GM12878 (cell line): ENCODE measurements around the gene SSTR1. TPM values are rescaled to one million over a fixed set of nuclear protein-coding genes. Genes with fewer than 3 reads are reported as not detected.

Experiments
- ATAC-seq: fragments of 200-7000 bp; cut with Tn5 transposase; 3 replicates; pipeline ENCODE4 v1.9.1; 2020; ENCODE audit warnings: mild to moderate bottlenecking, moderate library complexity
- BruUV-seq: library from RNA; stranded (reverse); fragments of 400-500 nt; replicated peaks from 2 replicates; lab custom pipeline; 2021; lab: Mats Ljungman, UMichigan
- CTCF ChIA-PET: fragments of 300-600 bp; sonication (Branson Sonifier 250); formaldehyde crosslinking; extraction: SDS; loops from one replicate; lab custom pipeline; 2021; ENCODE audit warnings: inconsistent platforms; lab: Yijun Ruan, JAX
- POLR2A ChIA-PET: fragments of 350-600 bp; formaldehyde crosslinking; extraction: SDS; loops from one replicate; lab custom pipeline; 2021; ENCODE audit warnings: inconsistent platforms; lab: Charles Lee
- RAD21 ChIA-PET: fragments of 300-600 bp; sonication (Branson Sonifier 250); formaldehyde crosslinking; loops from one replicate; lab custom pipeline; 2023; ENCODE audit warnings: antibody characterized with exemption; ENCODE audit not compliant: unreplicated experiment; lab: Charles Lee
- SMC1A ChIA-PET: fragments of 300-600 bp; sonication (Branson Sonifier 250); formaldehyde crosslinking; loops from one replicate; lab custom pipeline; 2023; ENCODE audit not compliant: unreplicated experiment, uncharacterized antibody; lab: Charles Lee
- DNase-seq: peaks from one replicate; pipeline ENCODE4 v3.0.0-alpha.2; 2011; ENCODE audit warnings: low read depth, low spot score
- FAIRE-seq: peaks from 3 replicates; lab custom pipeline; 2011; peaks lifted over from hg19 to GRCh38; lab: Jason Lieb, UNC
- H2AFZ ChIP-seq: 2 replicates; pipeline ENCODE4 v1.6.0; 2011; ENCODE audit warnings: low read depth, low read length, control low read depth; ENCODE audit not compliant: control insufficient read depth
- H3K27ac ChIP-seq: 2 replicates; pipeline ENCODE4 v1.5.1; 2011; ENCODE audit warnings: control low read depth; ENCODE audit not compliant: control insufficient read depth, insufficient read depth
- H3K27me3 ChIP-seq, 2 experiments: replicated peaks in 1 of 2; 2 replicates each; pipeline versions ENCODE4 v1.6.0 to v1.6.1; 2011; ENCODE audit warnings: low read length in 1 of 2; ENCODE audit not compliant: control insufficient read depth in 2 of 2, insufficient read depth in 2 of 2
- H3K36me3 ChIP-seq, 2 experiments: 2 replicates each; pipeline ENCODE4 v1.5.1; 2011; ENCODE audit warnings: low read length in 1 of 2; ENCODE audit not compliant: control insufficient read depth in 2 of 2, insufficient read depth in 2 of 2
- H3K4me1 ChIP-seq: 2 replicates; pipeline ENCODE4 v1.6.1; 2011; ENCODE audit warnings: mild to moderate bottlenecking, low read length, moderate library complexity, mixed read lengths; ENCODE audit not compliant: control insufficient read depth, insufficient read depth
- H3K4me2 ChIP-seq: 2 replicates; pipeline ENCODE4 v1.6.0; 2011; ENCODE audit warnings: control low read depth; ENCODE audit not compliant: control insufficient read depth, insufficient read depth
- H3K4me3 ChIP-seq: fragments of 200-600 bp; sonication (generic); 2 replicates; pipeline ENCODE4 v1.5.1; 2016
- H3K79me2 ChIP-seq: 2 replicates; pipeline ENCODE4 v1.6.0; 2011; ENCODE audit warnings: low read length; ENCODE audit not compliant: control insufficient read depth, insufficient read depth
- H3K9ac ChIP-seq: 2 replicates; pipeline ENCODE4 v1.8.0; 2011; ENCODE audit warnings: low read length, control low read depth, mixed read lengths; ENCODE audit not compliant: control insufficient read depth, insufficient read depth
- H3K9me3 ChIP-seq: replicated peaks from 3 replicates; pipeline ENCODE4 v1.5.1; 2011; ENCODE audit warnings: mild to moderate bottlenecking, low read length; ENCODE audit not compliant: control insufficient read depth, insufficient read depth
- H4K20me1 ChIP-seq: 2 replicates; pipeline ENCODE4 v1.6.0; 2011; ENCODE audit not compliant: control insufficient read depth, insufficient read depth
- CBX3 ChIP-seq: fragments of 200-600 bp; sonication (generic); IDR thresholded peaks from 2 replicates; pipeline ENCODE4 v1.6.1; 2016; ENCODE audit warnings: low read depth, borderline replicate concordance
- CBX5 ChIP-seq: sonication (generic); IDR thresholded peaks from 2 replicates; pipeline ENCODE4 v1.6.1; 2016; ENCODE audit warnings: low read depth, moderate library complexity, mild to moderate bottlenecking, inconsistent platforms
- EP300 ChIP-seq, 2 experiments: fragments of 150-350 bp in 1 of 2; IDR thresholded peaks; 2 replicates each; pipeline ENCODE4 v1.6.1; 2011 to 2012; ENCODE audit warnings: low read depth in 2 of 2, low read length in 2 of 2, borderline replicate concordance in 1 of 2, improper control_type of control experiment in 1 of 2, inconsistent platforms in 1 of 2; ENCODE audit not compliant: control insufficient read depth in 1 of 2
- FOS ChIP-seq: IDR thresholded peaks from 3 replicates; pipeline ENCODE4 v1.6.1; 2011; ENCODE audit warnings: borderline replicate concordance; ENCODE audit not compliant: insufficient read length; ENCODE audit errors: extremely low read depth
- JUND ChIP-seq: IDR thresholded peaks from 2 replicates; pipeline ENCODE4 v1.6.1; 2012; ENCODE audit warnings: low read depth, mild to moderate bottlenecking, low read length, improper control_type of control experiment, moderate library complexity
- KAT2A ChIP-seq: conservative IDR thresholded peaks from 2 replicates; pipeline ENCODE4 v1.6.1; 2011; ENCODE audit warnings: low read depth, low read length; ENCODE audit not compliant: control insufficient read depth
- MEF2A ChIP-seq: IDR thresholded peaks from 2 replicates; pipeline ENCODE4 v1.6.1; 2011; ENCODE audit warnings: low read depth, mild to moderate bottlenecking, low read length, moderate library complexity; ENCODE audit not compliant: insufficient read depth
- MLLT1 ChIP-seq: fragments of 450-650 bp; IDR thresholded peaks from 2 replicates; pipeline ENCODE4 v1.6.1; 2016; ENCODE audit warnings: mild to moderate bottlenecking
- MTA3 ChIP-seq: IDR thresholded peaks from 2 replicates; pipeline ENCODE4 v1.6.1; 2012; ENCODE audit warnings: low read length, inconsistent platforms, borderline replicate concordance
- MXI1 ChIP-seq: fragments of 150-350 bp; IDR thresholded peaks from 2 replicates; pipeline ENCODE4 v1.6.1; 2011; ENCODE audit warnings: low read depth, mild to moderate bottlenecking, inconsistent platforms, low read length, improper control_type of control experiment
- POU2F2 ChIP-seq: IDR thresholded peaks from 3 replicates; pipeline ENCODE4 v1.6.1; 2011; ENCODE audit warnings: low read depth, mild to moderate bottlenecking, low read length, borderline replicate concordance
- RELB ChIP-seq: fragments of 450-650 bp; IDR thresholded peaks from 2 replicates; pipeline ENCODE4 v1.6.1; 2017; ENCODE audit warnings: low read depth, mild to moderate bottlenecking, moderate library complexity
- SIN3A ChIP-seq: IDR thresholded peaks from 2 replicates; pipeline ENCODE4 v1.6.1; 2012; ENCODE audit warnings: low read depth, low read length, improper control_type of control experiment
- TBL1XR1 ChIP-seq: IDR thresholded peaks from 2 replicates; pipeline ENCODE4 v1.6.1; 2012; ENCODE audit warnings: low read depth, low read length, improper control_type of control experiment
- ZBED1 ChIP-seq: IDR thresholded peaks from 2 replicates; pipeline ENCODE4 v1.6.1; 2016; ENCODE audit warnings: borderline replicate concordance
- ZNF384 ChIP-seq: IDR thresholded peaks from 2 replicates; pipeline ENCODE4 v1.6.1; 2012; ENCODE audit warnings: low read depth, mild to moderate bottlenecking, low read length, improper control_type of control experiment, borderline replicate concordance
- WGBS: methylation state at CpG from one replicate; pipeline ENCODE4 v1.1.6; 2016; ENCODE audit warnings: low lambda C conversion rate; ENCODE audit not compliant: insufficient replicate concordance, insufficient coverage; ENCODE audit errors: missing lambda C conversion rate; 5-methylcytosine and 5-hydroxymethylcytosine counted together
- in situ Hi-C: fragments of 300-500 bp; cut with MboI; formaldehyde crosslinking; loops from 9 replicates; pipeline ENCODE4 v1.14.3; 2018; ENCODE audit warnings: mixed read lengths
- intact Hi-C: fragments of 100-400 bp; cut with micrococcal nuclease; formaldehyde crosslinking; loops from one replicate; pipeline ENCODE4 v1.14.2; 2022; ENCODE audit not compliant: unreplicated experiment
- polyA plus RNA-seq, 11 experiments: library from polyadenylated mRNA; depleted of rRNA in 4 of 11; unstranded in 6 of 11; stranded (reverse) in 5 of 11; fragments of >200 nt; fragmentation: Nextera tagmentation in 4 of 11; fragmentation: Illumina TruSeq in 1 of 11; extraction: Ambion mirVana in 4 of 11; extraction: Trizol in 1 of 11; gene quantifications; 1 replicate in 1 of 11; 2 replicates in 10 of 11; pipeline versions ENCODE4 v1.2.1 to v1.2.3, GENCODE V29; 2011 to 2016; ENCODE audit warnings: inconsistent platforms in 2 of 11, missing spikeins in 2 of 11, low read depth in 1 of 11
- total RNA-seq, 4 experiments: library from RNA; depleted of rRNA in 3 of 4; stranded (reverse); fragments of >200 nt in 3 of 4; fragmentation: Illumina TruSeq in 1 of 4; extraction: Trizol in 1 of 4; gene quantifications; 2 replicates each; pipeline versions ENCODE4 v1.2.1 to v1.2.3, GENCODE V29; 2013 to 2021

Gene SSTR1
- total and polyA plus RNA-seq, 10 of the 15 experiments (the other 5 are each of a cell fraction or from before 2014, with no cell fraction given), result 0.01 to 0.05 TPM; not detected in 8

DNA sequence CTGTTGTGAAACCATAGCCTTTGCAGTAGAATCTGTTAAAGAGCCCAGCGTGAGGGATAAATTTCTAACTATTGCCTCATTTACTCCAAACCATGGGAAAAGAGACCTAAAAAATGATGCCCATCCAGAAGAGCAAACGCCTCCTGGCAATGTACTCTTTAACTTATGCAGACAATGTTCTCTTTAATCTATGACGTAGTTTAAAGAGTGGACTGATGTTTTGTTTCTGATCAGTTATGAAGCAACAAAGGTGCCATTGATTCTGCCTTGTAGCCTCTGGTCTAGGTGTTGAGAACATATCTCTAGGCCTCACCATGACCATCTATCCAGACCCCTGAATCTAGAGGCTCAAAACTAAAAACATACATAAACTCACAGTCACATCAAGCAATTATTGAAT, 13.4 kb downstream of the SSTR1 start:
- H4K20me1 ChIP-seq, result no peaks in the 10 kb centered on the region
- no peak overlapping the region for H3K9ac ChIP-seq
- H3K4me3 ChIP-seq, result no peak overlapping the region
- no peaks in the 10 kb centered on the region for H3K9me3 ChIP-seq
- ATAC-seq (no peak), DNase-seq (no peak)
- H3K36me3 ChIP-seq, result no peaks in the 10 kb centered on the region
- no peak overlapping the region for H3K4me2 ChIP-seq
- H3K79me2 ChIP-seq, result no peaks in the 10 kb centered on the region
- ChIA-PET RAD21 (no interaction called here), SMC1A (no interaction called here), POLR2A (no interaction called here)
- intact Hi-C loops (no loop called here), in situ Hi-C loops (no loop called here)
- H3K4me1 ChIP-seq, result no peaks in the 10 kb centered on the region
- no peak overlapping the region for H2AFZ ChIP-seq
- no peak overlapping the region for H3K27ac ChIP-seq
- no TSS peak for BruUV-seq
- no peak for TF ChIP-seq CBX3
- TF ChIP-seq, all 136 proteins: peak for 0
- 15% methylated on average over 3 of the region's 3 CpGs for WGBS
- CTCF ChIA-PET, result no interaction called here
- FAIRE-seq, result no peak
- H3K27me3 ChIP-seq, result no peaks in the 10 kb centered on the region

- ChIA-PET SMC1A (interaction anchor here (1.2 kb wide), 1 partner anchor 8 kb away, joined by 3 read pairs; no protein-coding TSS in a partner anchor), CTCF (no interaction called here)
- intact Hi-C loops, result no loop called here
- no peak for TF ChIP-seq ZNF384
- TF ChIP-seq KAT2A, result no peak
- TF ChIP-seq POU2F2, result no peak
- no peak for TF ChIP-seq MEF2A
- TF ChIP-seq TBL1XR1, result no peak
- no peak for TF ChIP-seq JUND
- TF ChIP-seq MXI1, result no peak
- no peak for TF ChIP-seq MLLT1
- no peak for TF ChIP-seq SIN3A
- no peak for TF ChIP-seq RELB
- no peak for TF ChIP-seq EP300 (IDR thresholded peaks at IDR 0.05; ENCODE audit: borderline replicate concordance in 1 of 2, control insufficient read depth in 1 of 2, low read depth in 2 of 2, low read length in 2 of 2)
- no peak for TF ChIP-seq MTA3
- TF ChIP-seq CBX5, result no peak
- no peak for TF ChIP-seq FOS
- TF ChIP-seq ZBED1, result no peak
Measured at GRCh38 chr14:38224338-38224737, 16.6 kb downstream of the SSTR1 start.

More at GRCh38 chr14:38224338-38224737, 16.6 kb downstream of the SSTR1 start:
- Histone ChIP-seq H3K36me3 (no peaks in the 10 kb centered on the region), H3K4me2 (no peak overlapping the region), H3K79me2 (no peaks in the 10 kb centered on the region), H3K4me3 (no peak overlapping the region), H3K9me3 (no peaks in the 10 kb centered on the region), H2AFZ (no peak overlapping the region), H3K27ac (no peak overlapping the region), H3K4me1 (no peaks in the 10 kb centered on the region), H3K27me3 (no peaks in the 10 kb centered on the region), H3K9ac (no peak overlapping the region), H4K20me1 (no peaks in the 10 kb centered on the region)
- in situ Hi-C loops, result no loop called here
- no peak for FAIRE-seq
- RAD21 ChIA-PET, result no interaction called here
- ATAC-seq, result no peak
- no peak for DNase-seq
- BruUV-seq, result no TSS peak
- POLR2A ChIA-PET, result interaction anchor here (0.7 kb wide), 1 partner anchor 1430 kb away, joined by 5 read pairs; no protein-coding TSS in a partner anchor
